ENCODE results near the gene TMEM181.
"Not testable (repeated sequence)": the region's sequence is repeated elsewhere in the genome, so short reads cannot be mapped to it uniquely, and the experiment has no call there.

Gene TMEM181

GRCh38 chr6:158655569-158656450 lies 95.9 kb downstream of the TMEM181 start:
- in situ Hi-C loops (cut with HindIII; ENCODE audit: low sequenced_read_pairs), result no loop called here

- in situ Hi-C loops (cut with HindIII; ENCODE audit: low sequenced_read_pairs), result not testable (repeated sequence)
Measured at GRCh38 chr6:158656986-158657385, 97.1 kb downstream of the TMEM181 start.

GRCh38 chr6:158660333-158660754 lies 100.5 kb downstream of the TMEM181 start:
- in situ Hi-C loops (cut with HindIII; ENCODE audit: low sequenced_read_pairs), result no loop called here

GRCh38 chr6:158661156-158661685 lies 101.3 kb downstream of the TMEM181 start:
- in situ Hi-C loops (cut with HindIII; ENCODE audit: low sequenced_read_pairs), result no loop called here

GRCh38 chr6:158662607-158662953 lies 102.7 kb downstream of the TMEM181 start:
- in situ Hi-C loops (cut with HindIII; ENCODE audit: low sequenced_read_pairs), result no loop called here

- in situ Hi-C loops (cut with HindIII; ENCODE audit: low sequenced_read_pairs), result no loop called here
Measured at GRCh38 chr6:158662954-158663624, 103.2 kb downstream of the TMEM181 start.

- in situ Hi-C loops (cut with HindIII; ENCODE audit: low sequenced_read_pairs), result no loop called here
Measured at GRCh38 chr6:158663625-158664165, 103.8 kb downstream of the TMEM181 start.

- in situ Hi-C loops (cut with HindIII; ENCODE audit: low sequenced_read_pairs), result no loop called here
Measured at GRCh38 chr6:158665332-158665731, 105.4 kb downstream of the TMEM181 start.

GRCh38 chr6:158666628-158667359 lies 106.9 kb downstream of the TMEM181 start:
- in situ Hi-C loops (cut with HindIII; ENCODE audit: low sequenced_read_pairs), result no loop called here

GRCh38 chr6:158667360-158667981 lies 107.6 kb downstream of the TMEM181 start:
- in situ Hi-C loops (cut with HindIII; ENCODE audit: low sequenced_read_pairs), result no loop called here

GRCh38 chr6:158668707-158669103 lies 108.8 kb downstream of the TMEM181 start:
- in situ Hi-C loops (cut with HindIII; ENCODE audit: low sequenced_read_pairs), result no loop called here

GRCh38 chr6:158669145-158670035 lies 109.5 kb downstream of the TMEM181 start:
- in situ Hi-C loops (cut with HindIII; ENCODE audit: low sequenced_read_pairs), result no loop called here

- in situ Hi-C loops (cut with HindIII; ENCODE audit: low sequenced_read_pairs), result not testable (repeated sequence)
Measured at GRCh38 chr6:158672119-158672518, 112.2 kb downstream of the TMEM181 start.

GRCh38 chr6:158672726-158673125 lies 112.8 kb downstream of the TMEM181 start:
- in situ Hi-C loops (cut with HindIII; ENCODE audit: low sequenced_read_pairs), result no loop called here

GRCh38 chr6:158674342-158675131 lies 114.6 kb downstream of the TMEM181 start:
- in situ Hi-C loops (cut with HindIII; ENCODE audit: low sequenced_read_pairs), result no loop called here

GRCh38 chr6:158677094-158677493 lies 117.2 kb downstream of the TMEM181 start:
- in situ Hi-C loops (cut with HindIII; ENCODE audit: low sequenced_read_pairs), result not testable (repeated sequence)

GRCh38 chr6:158677906-158678578 lies 118.2 kb downstream of the TMEM181 start:
- in situ Hi-C loops (cut with HindIII; ENCODE audit: low sequenced_read_pairs), result no loop called here

GRCh38 chr6:158680015-158680414 lies 120.1 kb downstream of the TMEM181 start:
- in situ Hi-C loops (cut with HindIII; ENCODE audit: low sequenced_read_pairs), result no loop called here
